ENCODE results near the gene CCDC78. TPM values are rescaled to one million over a fixed set of nuclear protein-coding genes. Genes with fewer than 3 reads are reported as not detected.
A peak's percentile ranks its signal among the peaks of the same experiment; 100 is the strongest.
"Not testable (repeated sequence)": the region's sequence is repeated elsewhere in the genome, so short reads cannot be mapped to it uniquely, and the experiment has no call there.

CCDC78 gene
- total and polyA plus RNA-seq, 2 donors = 0.49 to 0.74 TPM

DNA sequence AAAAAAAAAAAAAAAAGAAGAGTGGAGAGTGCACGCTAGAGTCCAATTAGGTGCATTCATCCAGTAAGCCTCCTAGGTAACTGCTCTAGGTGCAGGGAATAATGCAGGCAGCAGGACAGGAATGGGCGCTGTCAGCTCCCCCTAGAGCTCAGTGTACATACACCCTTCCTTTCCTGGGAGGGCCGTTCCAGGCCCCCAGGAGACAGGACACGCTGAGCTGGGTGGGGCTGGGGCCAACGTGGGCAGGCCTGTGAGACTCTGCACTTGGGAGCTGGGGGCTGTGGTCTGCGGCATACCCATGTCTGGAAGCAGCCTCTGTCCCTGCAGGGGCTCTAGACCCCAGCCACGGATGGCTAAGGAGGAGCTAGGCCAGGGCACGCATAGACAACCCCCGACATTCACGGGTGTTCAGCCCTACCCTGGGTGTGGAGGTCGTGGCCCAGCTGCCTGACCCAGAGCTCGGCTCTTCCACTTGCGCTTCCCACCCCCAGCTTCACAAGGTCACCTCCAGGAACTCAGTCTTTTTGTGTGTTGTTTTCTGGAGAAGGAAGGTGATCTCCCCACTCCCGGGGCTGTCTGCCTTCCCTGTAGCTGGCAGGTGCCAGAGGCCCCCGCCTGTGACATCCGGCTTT is 6.3 kb downstream of the CCDC78 start:
- no peaks in the 10 kb centered on the region for H3K36me3 ChIP-seq (ENCODE audit: insufficient read depth)
- no peak overlapping the region for H3K27ac ChIP-seq (ENCODE audit: low read depth)
- WGBS = 13% methylated on average over 16 of the region's 16 CpGs
- H3K4me3 ChIP-seq (ENCODE audit: low read depth, low read length) = peak overlapping the region; percentile 72
- H3K4me1 ChIP-seq (ENCODE audit: insufficient read depth) = peaks cover 5% of the 10 kb centered on the region
- DNase-seq (ENCODE audit: extremely low spot score) = no peak

GRCh38 chr16:718922-719321 is 7.3 kb downstream of the CCDC78 start:
- WGBS = 89% methylated on average over 6 of the region's 6 CpGs
- no peak for DNase-seq (ENCODE audit: extremely low spot score)
- no peaks in the 10 kb centered on the region for H3K36me3 ChIP-seq (ENCODE audit: insufficient read depth)
- no peak overlapping the region for H3K4me3 ChIP-seq (ENCODE audit: low read depth, low read length)
- H3K27ac ChIP-seq (ENCODE audit: low read depth) = no peak overlapping the region
- H3K4me1 ChIP-seq (ENCODE audit: insufficient read depth) = peaks cover 5% of the 10 kb centered on the region

DNA sequence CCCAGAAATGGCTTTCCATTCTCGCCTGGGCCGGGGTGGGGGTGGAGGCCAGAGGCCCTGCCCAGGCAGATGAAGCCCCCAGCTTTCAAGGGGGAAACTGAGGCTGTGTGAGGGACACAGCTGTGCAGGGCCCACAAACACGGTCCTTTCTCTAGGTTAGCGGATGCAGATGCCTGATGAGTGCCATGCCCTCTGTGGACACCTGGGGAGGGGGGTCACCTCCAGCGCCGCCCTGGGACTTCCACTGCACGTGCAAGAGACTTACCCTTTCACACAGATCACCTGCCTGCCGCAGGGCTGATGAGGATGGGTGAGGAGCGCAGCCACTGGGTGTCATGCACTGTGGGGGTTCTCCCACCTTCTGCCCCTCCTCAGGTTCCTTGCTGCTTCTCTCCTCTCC is 7.9 kb downstream of the CCDC78 start:
- DNase-seq (ENCODE audit: extremely low spot score) = no peak
- WGBS = 87% methylated on average over 9 of the region's 9 CpGs
- Histone ChIP-seq H3K36me3 (ENCODE audit: insufficient read depth) (no peaks in the 10 kb centered on the region), H3K27ac (ENCODE audit: low read depth) (no peak overlapping the region), H3K4me3 (ENCODE audit: low read depth, low read length) (no peak overlapping the region), H3K4me1 (ENCODE audit: insufficient read depth) (peaks cover 5% of the 10 kb centered on the region)

GRCh38 chr16:717450-718245 is 8.6 kb downstream of the CCDC78 start:
- Histone ChIP-seq H3K4me1 (ENCODE audit: insufficient read depth) (peaks cover 5% of the 10 kb centered on the region), H3K36me3 (ENCODE audit: insufficient read depth) (no peaks in the 10 kb centered on the region), H3K27ac (ENCODE audit: low read depth) (no peak overlapping the region), H3K4me3 (ENCODE audit: low read depth, low read length) (no peak overlapping the region)
- DNase-seq (ENCODE audit: extremely low spot score) = no peak
- WGBS = 79% methylated on average over 32 of the region's 32 CpGs

DNA sequence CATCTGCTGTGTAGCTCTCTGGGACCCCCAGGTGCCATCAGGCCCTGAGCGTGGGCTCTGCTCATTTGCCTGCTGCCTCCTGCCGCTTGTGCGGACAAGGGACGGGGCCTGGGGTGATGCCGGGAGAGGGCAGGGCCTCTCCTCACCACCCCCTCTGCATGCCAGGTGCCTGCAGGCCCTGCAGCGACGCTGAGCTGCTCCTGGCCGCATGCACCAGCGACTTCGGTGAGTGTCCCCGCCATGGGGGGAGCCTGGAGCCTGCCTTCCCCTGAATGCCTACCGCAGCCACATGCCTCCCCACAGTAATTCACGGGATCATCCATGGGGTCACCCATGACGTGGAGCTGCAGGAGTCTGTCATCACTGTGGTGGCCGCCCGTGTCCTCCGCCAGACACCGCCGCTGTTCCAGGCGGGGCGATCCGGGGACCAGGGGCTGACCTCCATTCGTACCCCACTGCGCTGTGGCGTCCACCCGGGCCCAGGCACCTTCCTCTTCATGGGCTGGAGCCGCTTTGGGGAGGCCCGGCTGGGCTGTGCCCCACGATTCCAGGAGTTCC is 9.4 kb downstream of the CCDC78 start:
- Histone ChIP-seq H3K4me3 (ENCODE audit: low read depth, low read length) (no peak overlapping the region), H3K4me1 (ENCODE audit: insufficient read depth) (peaks cover 5% of the 10 kb centered on the region), H3K36me3 (ENCODE audit: insufficient read depth) (no peaks in the 10 kb centered on the region), H3K27ac (ENCODE audit: low read depth) (no peak overlapping the region)
- 86% methylated on average over 29 of the region's 29 CpGs for WGBS
- no peak for DNase-seq (ENCODE audit: extremely low spot score)

DNA sequence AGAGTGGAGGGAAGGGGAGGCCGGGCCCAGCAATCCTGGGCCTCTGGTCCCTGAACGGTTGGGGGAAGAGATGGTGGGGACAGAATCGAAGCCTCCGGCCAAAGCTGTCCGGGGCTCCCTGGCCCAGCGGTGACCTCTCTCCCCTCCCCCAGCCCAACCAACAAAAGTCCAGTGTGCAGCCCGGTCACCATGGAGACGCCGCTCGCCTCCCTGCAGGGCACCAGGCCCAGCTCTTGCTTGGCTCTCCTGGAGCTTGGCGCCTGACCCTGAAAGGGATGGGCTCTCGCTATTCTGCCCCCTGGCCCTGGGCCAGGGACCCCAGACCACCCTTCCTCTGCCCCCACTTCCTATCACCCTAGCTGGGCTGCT is 10.1 kb downstream of the CCDC78 start:
- H3K4me3 ChIP-seq (ENCODE audit: low read depth, low read length) = peak overlapping the region; percentile 70
- WGBS = 15% methylated on average over 12 of the region's 12 CpGs
- no peak overlapping the region for H3K27ac ChIP-seq (ENCODE audit: low read depth)

GRCh38 chr16:715477-716199 is 10.6 kb downstream of the CCDC78 start:
- no peak for DNase-seq (ENCODE audit: extremely low spot score)
- H3K4me1 ChIP-seq (ENCODE audit: insufficient read depth) = peaks cover 5% of the 10 kb centered on the region
- 2% methylated on average over 74 of the region's 74 CpGs for WGBS
- peak overlapping the region; percentile 70 for H3K4me3 ChIP-seq (ENCODE audit: low read depth, low read length)
- no peaks in the 10 kb centered on the region for H3K36me3 ChIP-seq (ENCODE audit: insufficient read depth)
- no peak overlapping the region for H3K27ac ChIP-seq (ENCODE audit: low read depth)

More for the DNA sequence above, 10.1 kb downstream of the CCDC78 start:
- Histone ChIP-seq H3K36me3 (ENCODE audit: insufficient read depth) (no peaks in the 10 kb centered on the region), H3K4me1 (ENCODE audit: insufficient read depth) (peaks cover 5% of the 10 kb centered on the region)
- no peak for DNase-seq (ENCODE audit: extremely low spot score)

DNA sequence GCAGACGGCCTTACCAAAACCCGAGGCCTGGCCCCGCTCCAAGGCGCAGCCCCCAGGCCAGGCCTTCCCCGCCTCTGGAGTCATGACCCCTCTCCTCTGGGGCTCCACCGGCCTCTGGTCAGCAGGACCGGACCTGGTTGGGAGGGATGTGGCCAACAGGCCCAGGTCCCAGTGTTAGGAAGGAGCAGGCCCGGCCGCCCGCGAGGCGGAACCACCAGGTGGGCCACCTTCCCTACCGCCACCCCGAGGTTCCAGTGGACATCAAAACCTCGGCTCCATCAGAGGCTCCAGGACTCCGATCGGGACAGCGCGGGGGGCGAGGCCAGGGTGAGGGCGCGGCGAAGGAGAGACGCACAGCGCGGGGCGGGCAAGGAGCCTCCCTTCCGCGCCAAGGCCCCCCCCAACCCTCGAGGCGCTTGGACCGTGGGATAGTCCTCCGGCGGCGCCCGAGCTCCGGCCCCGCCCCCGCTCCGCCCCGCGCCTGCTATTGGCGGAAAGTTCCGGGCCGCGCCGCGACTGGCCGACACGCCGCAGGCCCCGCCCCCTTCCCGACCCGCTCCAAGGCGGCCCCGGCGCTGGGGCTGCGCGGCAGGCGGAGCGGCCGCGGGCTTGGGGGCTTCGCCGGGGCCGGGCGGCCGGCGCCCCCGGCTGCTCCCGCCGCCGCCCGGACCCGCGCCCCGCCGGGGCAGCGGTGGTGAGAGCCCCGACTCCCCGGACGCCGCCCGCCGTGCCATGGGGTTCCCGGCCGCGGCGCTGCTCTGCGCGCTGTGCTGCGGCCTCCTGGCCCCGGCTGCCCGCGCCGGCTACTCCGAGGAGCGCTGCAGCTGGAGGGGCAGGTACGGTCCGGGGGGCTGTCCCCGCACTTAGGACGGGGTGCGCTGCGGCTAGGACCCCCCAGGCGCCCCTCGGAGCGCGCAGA is 11.4 kb downstream of the CCDC78 start, which contains the start of gene METRN:
Gene METRN, plus strand, starts transcription at position 561 of the 919 bp plus-strand sequence. Its CDS starts 172 bp downstream, at position 733.
- Histone ChIP-seq H3K27ac (ENCODE audit: low read depth) (no peak within 1 kb of the TSS), H3K36me3 (ENCODE audit: insufficient read depth) (no peaks in the 10 kb centered on the region), H3K4me1 (ENCODE audit: insufficient read depth) (peaks cover 5% of the 10 kb centered on the region), H3K4me3 (ENCODE audit: low read depth, low read length) (peak within 1 kb of the TSS; percentile 70)
- WGBS = 5% methylated on average over 108 of the region's 108 CpGs
- DNase-seq (ENCODE audit: extremely low spot score) = no peak

- Histone ChIP-seq H3K27ac (ENCODE audit: low read depth) (no peak overlapping the region), H3K36me3 (ENCODE audit: insufficient read depth) (no peaks in the 10 kb centered on the region), H3K4me3 (ENCODE audit: low read depth, low read length) (no peak overlapping the region), H3K4me1 (ENCODE audit: insufficient read depth) (peaks cover 5% of the 10 kb centered on the region)
- 78% methylated on average over 11 of the region's 11 CpGs for WGBS
- no peak for DNase-seq (ENCODE audit: extremely low spot score)
Observed at GRCh38 chr16:714079-714478, 12.2 kb downstream of the CCDC78 start.

GRCh38 chr16:712740-713250 is 13.4 kb downstream of the CCDC78 start:
- not testable (repeated sequence) for DNase-seq (ENCODE audit: extremely low spot score); H3K4me1 ChIP-seq (ENCODE audit: insufficient read depth); H3K27ac ChIP-seq (ENCODE audit: low read depth); H3K36me3 ChIP-seq (ENCODE audit: insufficient read depth); H3K4me3 ChIP-seq (ENCODE audit: low read depth, low read length)
- 54% methylated on average over 13 of the region's 13 CpGs for WGBS

GRCh38 chr16:711548-712320 is 14.5 kb downstream of the CCDC78 start:
- WGBS = 11% methylated on average over 25 of the region's 25 CpGs
- H3K27ac ChIP-seq (ENCODE audit: low read depth) = no peak overlapping the region
- no peaks in the 10 kb centered on the region for H3K36me3 ChIP-seq (ENCODE audit: insufficient read depth)
- H3K4me1 ChIP-seq (ENCODE audit: insufficient read depth) = peaks cover 5% of the 10 kb centered on the region
- H3K4me3 ChIP-seq (ENCODE audit: low read depth, low read length) = no peak overlapping the region
- DNase-seq (ENCODE audit: extremely low spot score) = no peak

- Histone ChIP-seq H3K4me3 (ENCODE audit: low read depth, low read length) (no peak overlapping the region), H3K27ac (ENCODE audit: low read depth) (no peak overlapping the region), H3K4me1 (ENCODE audit: insufficient read depth) (peaks cover 5% of the 10 kb centered on the region), H3K36me3 (ENCODE audit: insufficient read depth) (no peaks in the 10 kb centered on the region)
- 78% methylated on average over 12 of the region's 12 CpGs for WGBS
- no peak for DNase-seq (ENCODE audit: extremely low spot score)
Observed at GRCh38 chr16:711084-711483, 15.2 kb downstream of the CCDC78 start.
